Loucy (cell line): ENCODE measurements around the gene MAGEA9.

Experiments used
- H2AFZ ChIP-seq: fragments of 200-600 bp; sonication (generic); 2 replicates; pipeline ENCODE4 v1.6.0; 2016; ENCODE audit warnings: antibody characterized with exemption, mild to moderate bottlenecking, low read length, moderate library complexity
- H3F3A ChIP-seq: fragments of 200-600 bp; 2 replicates; pipeline ENCODE4 v1.6.0; 2016; ENCODE audit warnings: antibody characterized with exemption, low read depth, mild to moderate bottlenecking
- H3K27me3 ChIP-seq: fragments of 200-600 bp; sonication (generic); 2 replicates; pipeline ENCODE4 v1.6.1; 2014; ENCODE audit warnings: low read length, mild to moderate bottlenecking; ENCODE audit not compliant: insufficient read depth, poor library complexity, severe bottlenecking
- H3K36me3 ChIP-seq: fragments of 200-600 bp; sonication (generic); 2 replicates; pipeline ENCODE4 v1.6.1; 2016; ENCODE audit warnings: low read length; ENCODE audit not compliant: insufficient read depth
- H3K4me1 ChIP-seq: fragments of 200-600 bp; sonication (generic); 2 replicates; pipeline ENCODE4 v1.5.1; 2014; ENCODE audit warnings: low read length, mild to moderate bottlenecking; ENCODE audit not compliant: insufficient read depth, poor library complexity, severe bottlenecking
- H3K4me2 ChIP-seq: fragments of 200-600 bp; sonication (generic); 2 replicates; pipeline ENCODE4 v1.6.0; 2014; ENCODE audit warnings: antibody characterized with exemption, low read length, low read depth, mild to moderate bottlenecking; ENCODE audit not compliant: poor library complexity, severe bottlenecking
- H3K4me3 ChIP-seq: fragments of 200-600 bp; sonication (generic); 2 replicates; pipeline ENCODE4 v1.5.1; 2014; ENCODE audit warnings: low read length, mild to moderate bottlenecking, mixed read lengths; ENCODE audit not compliant: poor library complexity, severe bottlenecking
- H3K79me2 ChIP-seq: fragments of 200-600 bp; sonication (generic); 2 replicates; pipeline ENCODE4 v1.6.1; 2014; ENCODE audit warnings: low read length; ENCODE audit not compliant: insufficient read depth
- H3K9ac ChIP-seq: fragments of 200-600 bp; sonication (generic); 2 replicates; pipeline ENCODE4 v1.6.0; 2014; ENCODE audit warnings: mild to moderate bottlenecking, low read depth, low read length, moderate library complexity; ENCODE audit not compliant: poor library complexity, severe bottlenecking
- H3K9me2 ChIP-seq: fragments of 200-600 bp; sonication (generic); replicated peaks from 2 replicates; pipeline ENCODE4 v1.6.1; 2016; ENCODE audit warnings: low read depth, low read length, mixed read lengths
- H3K9me3 ChIP-seq: fragments of 200-600 bp; sonication (generic); 2 replicates; pipeline ENCODE4 v1.6.1; 2014; ENCODE audit warnings: mild to moderate bottlenecking, antibody characterized with exemption, low read length, low read depth; ENCODE audit not compliant: insufficient read depth
- H4K20me1 ChIP-seq: fragments of 200-600 bp; sonication (generic); 2 replicates; pipeline ENCODE4 v1.6.0; 2014; ENCODE audit warnings: antibody characterized with exemption, low read length, mild to moderate bottlenecking; ENCODE audit not compliant: insufficient read depth, poor library complexity, severe bottlenecking
- EZH2phosphoT487 ChIP-seq: fragments of 200-600 bp; IDR thresholded peaks from 2 replicates; pipeline ENCODE4 v1.6.1; 2018; ENCODE audit warnings: antibody characterized with exemption, mild to moderate bottlenecking, moderate library complexity, borderline replicate concordance
- TF ChIP-seq, protein P1 (sequence below): fragments of 200-600 bp; sonication (generic); conservative IDR thresholded peaks from 2 replicates; pipeline ENCODE4 v1.5.1; 2014; ENCODE audit warnings: mild to moderate bottlenecking, antibody characterized with exemption, low read length

Gene MAGEA9

GRCh38 chrX:149837167-149837566 is 55.4 kb downstream of the MAGEA9 start:
- no peaks in the 10 kb centered on the region for H3K9me2 ChIP-seq
- no peak overlapping the region for H3K9ac ChIP-seq
- H4K20me1 ChIP-seq, result no peaks in the 10 kb centered on the region
- H3K36me3 ChIP-seq, result no peaks in the 10 kb centered on the region
- no peaks in the 10 kb centered on the region for H3K4me1 ChIP-seq
- no peak overlapping the region for H3K4me3 ChIP-seq
- no peak overlapping the region for H2AFZ ChIP-seq
- no peaks in the 10 kb centered on the region for H3K27me3 ChIP-seq
- no peak overlapping the region for H3K4me2 ChIP-seq
- no peak for TF ChIP-seq EZH2phosphoT487
- TF ChIP-seq, protein P1, sequence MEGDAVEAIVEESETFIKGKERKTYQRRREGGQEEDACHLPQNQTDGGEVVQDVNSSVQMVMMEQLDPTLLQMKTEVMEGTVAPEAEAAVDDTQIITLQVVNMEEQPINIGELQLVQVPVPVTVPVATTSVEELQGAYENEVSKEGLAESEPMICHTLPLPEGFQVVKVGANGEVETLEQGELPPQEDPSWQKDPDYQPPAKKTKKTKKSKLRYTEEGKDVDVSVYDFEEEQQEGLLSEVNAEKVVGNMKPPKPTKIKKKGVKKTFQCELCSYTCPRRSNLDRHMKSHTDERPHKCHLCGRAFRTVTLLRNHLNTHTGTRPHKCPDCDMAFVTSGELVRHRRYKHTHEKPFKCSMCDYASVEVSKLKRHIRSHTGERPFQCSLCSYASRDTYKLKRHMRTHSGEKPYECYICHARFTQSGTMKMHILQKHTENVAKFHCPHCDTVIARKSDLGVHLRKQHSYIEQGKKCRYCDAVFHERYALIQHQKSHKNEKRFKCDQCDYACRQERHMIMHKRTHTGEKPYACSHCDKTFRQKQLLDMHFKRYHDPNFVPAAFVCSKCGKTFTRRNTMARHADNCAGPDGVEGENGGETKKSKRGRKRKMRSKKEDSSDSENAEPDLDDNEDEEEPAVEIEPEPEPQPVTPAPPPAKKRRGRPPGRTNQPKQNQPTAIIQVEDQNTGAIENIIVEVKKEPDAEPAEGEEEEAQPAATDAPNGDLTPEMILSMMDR, result no peak
- no peaks in the 10 kb centered on the region for H3K9me3 ChIP-seq
- no peaks in the 10 kb centered on the region for H3F3A ChIP-seq
- no peaks in the 10 kb centered on the region for H3K79me2 ChIP-seq
